ENCODE data around the gene COL4A4. TPM values are rescaled to one million over a fixed set of nuclear protein-coding genes. Genes with fewer than 3 reads are reported as not detected.

Gene COL4A4
- total and polyA plus RNA-seq, 2 experiments from 2014 or later = 1.3 to 3.1 TPM

DNA sequence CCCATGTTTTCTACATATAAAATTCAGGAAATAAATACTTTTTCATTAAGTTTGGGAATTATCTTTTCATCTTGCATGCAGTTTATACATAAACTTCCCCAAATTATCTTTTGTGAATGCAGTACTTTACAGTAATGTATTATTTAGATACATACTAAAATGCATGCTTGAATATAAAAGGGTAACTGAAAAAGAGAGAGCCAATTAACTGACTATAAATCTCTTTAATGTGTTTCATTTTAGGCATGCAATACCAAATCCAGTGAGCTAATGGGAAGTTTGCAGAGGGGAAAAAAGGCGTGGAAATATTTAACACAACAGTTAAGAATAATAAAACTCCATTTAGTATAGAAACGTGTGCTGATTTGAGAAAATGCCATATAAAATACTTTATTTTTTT is 39.2 kb downstream of the COL4A4 start (continued):
- TF ChIP-seq, protein P1, sequence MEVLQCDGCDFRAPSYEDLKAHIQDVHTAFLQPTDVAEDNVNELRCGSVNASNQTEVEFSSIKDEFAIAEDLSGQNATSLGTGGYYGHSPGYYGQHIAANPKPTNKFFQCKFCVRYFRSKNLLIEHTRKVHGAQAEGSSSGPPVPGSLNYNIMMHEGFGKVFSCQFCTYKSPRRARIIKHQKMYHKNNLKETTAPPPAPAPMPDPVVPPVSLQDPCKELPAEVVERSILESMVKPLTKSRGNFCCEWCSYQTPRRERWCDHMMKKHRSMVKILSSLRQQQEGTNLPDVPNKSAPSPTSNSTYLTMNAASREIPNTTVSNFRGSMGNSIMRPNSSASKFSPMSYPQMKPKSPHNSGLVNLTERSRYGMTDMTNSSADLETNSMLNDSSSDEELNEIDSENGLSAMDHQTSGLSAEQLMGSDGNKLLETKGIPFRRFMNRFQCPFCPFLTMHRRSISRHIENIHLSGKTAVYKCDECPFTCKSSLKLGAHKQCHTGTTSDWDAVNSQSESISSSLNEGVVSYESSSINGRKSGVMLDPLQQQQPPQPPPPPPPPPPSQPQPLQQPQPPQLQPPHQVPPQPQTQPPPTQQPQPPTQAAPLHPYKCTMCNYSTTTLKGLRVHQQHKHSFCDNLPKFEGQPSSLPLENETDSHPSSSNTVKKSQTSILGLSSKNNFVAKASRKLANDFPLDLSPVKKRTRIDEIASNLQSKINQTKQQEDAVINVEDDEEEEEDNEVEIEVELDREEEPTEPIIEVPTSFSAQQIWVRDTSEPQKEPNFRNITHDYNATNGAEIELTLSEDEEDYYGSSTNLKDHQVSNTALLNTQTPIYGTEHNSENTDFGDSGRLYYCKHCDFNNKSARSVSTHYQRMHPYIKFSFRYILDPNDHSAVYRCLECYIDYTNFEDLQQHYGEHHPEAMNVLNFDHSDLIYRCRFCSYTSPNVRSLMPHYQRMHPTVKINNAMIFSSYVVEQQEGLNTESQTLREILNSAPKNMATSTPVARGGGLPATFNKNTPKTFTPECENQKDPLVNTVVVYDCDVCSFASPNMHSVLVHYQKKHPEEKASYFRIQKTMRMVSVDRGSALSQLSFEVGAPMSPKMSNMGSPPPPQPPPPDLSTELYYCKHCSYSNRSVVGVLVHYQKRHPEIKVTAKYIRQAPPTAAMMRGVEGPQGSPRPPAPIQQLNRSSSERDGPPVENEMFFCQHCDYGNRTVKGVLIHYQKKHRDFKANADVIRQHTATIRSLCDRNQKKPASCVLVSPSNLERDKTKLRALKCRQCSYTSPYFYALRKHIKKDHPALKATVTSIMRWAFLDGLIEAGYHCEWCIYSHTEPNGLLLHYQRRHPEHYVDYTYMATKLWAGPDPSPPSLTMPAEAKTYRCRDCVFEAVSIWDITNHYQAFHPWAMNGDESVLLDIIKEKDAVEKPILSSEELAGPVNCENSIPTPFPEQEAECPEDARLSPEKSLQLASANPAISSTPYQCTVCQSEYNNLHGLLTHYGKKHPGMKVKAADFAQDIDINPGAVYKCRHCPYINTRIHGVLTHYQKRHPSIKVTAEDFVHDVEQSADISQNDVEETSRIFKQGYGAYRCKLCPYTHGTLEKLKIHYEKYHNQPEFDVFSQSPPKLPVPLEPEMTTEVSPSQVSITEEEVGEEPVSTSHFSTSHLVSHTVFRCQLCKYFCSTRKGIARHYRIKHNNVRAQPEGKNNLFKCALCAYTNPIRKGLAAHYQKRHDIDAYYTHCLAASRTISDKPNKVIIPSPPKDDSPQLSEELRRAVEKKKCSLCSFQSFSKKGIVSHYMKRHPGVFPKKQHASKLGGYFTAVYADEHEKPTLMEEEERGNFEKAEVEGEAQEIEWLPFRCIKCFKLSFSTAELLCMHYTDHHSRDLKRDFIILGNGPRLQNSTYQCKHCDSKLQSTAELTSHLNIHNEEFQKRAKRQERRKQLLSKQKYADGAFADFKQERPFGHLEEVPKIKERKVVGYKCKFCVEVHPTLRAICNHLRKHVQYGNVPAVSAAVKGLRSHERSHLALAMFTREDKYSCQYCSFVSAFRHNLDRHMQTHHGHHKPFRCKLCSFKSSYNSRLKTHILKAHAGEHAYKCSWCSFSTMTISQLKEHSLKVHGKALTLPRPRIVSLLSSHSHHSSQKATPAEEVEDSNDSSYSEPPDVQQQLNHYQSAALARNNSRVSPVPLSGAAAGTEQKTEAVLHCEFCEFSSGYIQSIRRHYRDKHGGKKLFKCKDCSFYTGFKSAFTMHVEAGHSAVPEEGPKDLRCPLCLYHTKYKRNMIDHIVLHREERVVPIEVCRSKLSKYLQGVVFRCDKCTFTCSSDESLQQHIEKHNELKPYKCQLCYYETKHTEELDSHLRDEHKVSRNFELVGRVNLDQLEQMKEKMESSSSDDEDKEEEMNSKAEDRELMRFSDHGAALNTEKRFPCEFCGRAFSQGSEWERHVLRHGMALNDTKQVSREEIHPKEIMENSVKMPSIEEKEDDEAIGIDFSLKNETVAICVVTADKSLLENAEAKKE (CRISPR knock-in tag; IDR thresholded peaks at IDR 0.05) = no peak
- TF ChIP-seq, protein P2, sequence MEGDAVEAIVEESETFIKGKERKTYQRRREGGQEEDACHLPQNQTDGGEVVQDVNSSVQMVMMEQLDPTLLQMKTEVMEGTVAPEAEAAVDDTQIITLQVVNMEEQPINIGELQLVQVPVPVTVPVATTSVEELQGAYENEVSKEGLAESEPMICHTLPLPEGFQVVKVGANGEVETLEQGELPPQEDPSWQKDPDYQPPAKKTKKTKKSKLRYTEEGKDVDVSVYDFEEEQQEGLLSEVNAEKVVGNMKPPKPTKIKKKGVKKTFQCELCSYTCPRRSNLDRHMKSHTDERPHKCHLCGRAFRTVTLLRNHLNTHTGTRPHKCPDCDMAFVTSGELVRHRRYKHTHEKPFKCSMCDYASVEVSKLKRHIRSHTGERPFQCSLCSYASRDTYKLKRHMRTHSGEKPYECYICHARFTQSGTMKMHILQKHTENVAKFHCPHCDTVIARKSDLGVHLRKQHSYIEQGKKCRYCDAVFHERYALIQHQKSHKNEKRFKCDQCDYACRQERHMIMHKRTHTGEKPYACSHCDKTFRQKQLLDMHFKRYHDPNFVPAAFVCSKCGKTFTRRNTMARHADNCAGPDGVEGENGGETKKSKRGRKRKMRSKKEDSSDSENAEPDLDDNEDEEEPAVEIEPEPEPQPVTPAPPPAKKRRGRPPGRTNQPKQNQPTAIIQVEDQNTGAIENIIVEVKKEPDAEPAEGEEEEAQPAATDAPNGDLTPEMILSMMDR (conservative IDR thresholded peaks at IDR 0.05; ENCODE audit: low read depth in 2 of 2) = no peak
- no peak for TF ChIP-seq NANOG (IDR thresholded peaks at IDR 0.05; ENCODE audit: borderline replicate concordance)
- no peak for TF ChIP-seq ZNF331 (CRISPR knock-in tag; IDR thresholded peaks at IDR 0.05; ENCODE audit: low read depth)
- TF ChIP-seq, protein P3, sequence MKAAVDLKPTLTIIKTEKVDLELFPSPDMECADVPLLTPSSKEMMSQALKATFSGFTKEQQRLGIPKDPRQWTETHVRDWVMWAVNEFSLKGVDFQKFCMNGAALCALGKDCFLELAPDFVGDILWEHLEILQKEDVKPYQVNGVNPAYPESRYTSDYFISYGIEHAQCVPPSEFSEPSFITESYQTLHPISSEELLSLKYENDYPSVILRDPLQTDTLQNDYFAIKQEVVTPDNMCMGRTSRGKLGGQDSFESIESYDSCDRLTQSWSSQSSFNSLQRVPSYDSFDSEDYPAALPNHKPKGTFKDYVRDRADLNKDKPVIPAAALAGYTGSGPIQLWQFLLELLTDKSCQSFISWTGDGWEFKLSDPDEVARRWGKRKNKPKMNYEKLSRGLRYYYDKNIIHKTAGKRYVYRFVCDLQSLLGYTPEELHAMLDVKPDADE (IDR thresholded peaks at IDR 0.05) = no peak
- TF ChIP-seq EZH2phosphoT487 (IDR thresholded peaks at IDR 0.05; ENCODE audit: unreplicated experiment) = no peak

DNA sequence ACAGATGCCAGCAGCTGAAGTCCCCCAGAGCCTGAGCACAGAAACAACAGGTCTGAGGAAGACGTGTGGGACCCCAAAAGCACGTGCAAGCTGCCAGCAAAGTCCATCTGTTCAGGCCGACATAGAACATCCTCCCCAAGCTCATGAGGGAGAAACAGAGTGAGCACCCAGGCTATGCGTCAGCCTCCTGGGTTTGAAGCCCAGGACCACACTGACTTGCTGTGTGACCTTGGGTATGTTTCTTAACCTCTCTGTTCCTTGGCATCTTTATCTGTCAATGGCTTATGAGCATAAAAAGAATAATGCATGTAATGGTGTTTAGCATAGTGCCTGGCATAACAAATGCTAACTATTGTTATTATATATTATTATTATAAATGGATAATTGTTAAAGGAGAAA is 40.3 kb downstream of the COL4A4 start:
- Mint-ChIP-seq H3K36me3 (ENCODE audit: low read depth) (no peaks in the 10 kb centered on the region), H3K4me3 (no peak overlapping the region), H3K27me3 (ENCODE audit: insufficient read depth, low read depth, poor library complexity) (peaks cover 5% of the 10 kb centered on the region), H3K9me3 (no peaks in the 10 kb centered on the region), H3K27ac (no peak overlapping the region), H3K4me1 (no peaks in the 10 kb centered on the region)
- Histone ChIP-seq H3K79me2 (replicated peaks; ENCODE audit: insufficient read depth) (no peaks in the 10 kb centered on the region), H3K4me3 (no peak overlapping the region), H3K4me2 (no peak overlapping the region), H3K9me2 (ENCODE audit: insufficient read depth) (no peaks in the 10 kb centered on the region), H3K4me1 (ENCODE audit: insufficient read depth) (no peaks in the 10 kb centered on the region), H3K27ac (ENCODE audit: low read depth) (no peak overlapping the region), H3K27me3 (ENCODE audit: insufficient read depth) (no peaks in the 10 kb centered on the region), H4K20me1 (replicated peaks; ENCODE audit: insufficient read depth) (no peaks in the 10 kb centered on the region), H2AFZ (no peak overlapping the region), H3F3A (replicated peaks; ENCODE audit: low read depth) (no peaks in the 10 kb centered on the region), H3K36me3 (ENCODE audit: insufficient read depth) (no peaks in the 10 kb centered on the region)
- ATAC-seq (no peak), DNase-seq (ENCODE audit: low spot score) (no peak)
- TF ChIP-seq CREB1 (CRISPR knock-in tag; IDR thresholded peaks at IDR 0.05; ENCODE audit: low read depth) (no peak), STAT1 (IDR thresholded peaks at IDR 0.05; ENCODE audit: unreplicated experiment) (no peak), NANOG (IDR thresholded peaks at IDR 0.05; ENCODE audit: borderline replicate concordance) (no peak), POLR2AphosphoS5 (IDR thresholded peaks at IDR 0.05; ENCODE audit: low read depth) (no peak), EZH2phosphoT487 (IDR thresholded peaks at IDR 0.05; ENCODE audit: unreplicated experiment) (no peak)
- TF ChIP-seq, protein P3 (IDR thresholded peaks at IDR 0.05) = no peak
- TF ChIP-seq, protein P4, sequence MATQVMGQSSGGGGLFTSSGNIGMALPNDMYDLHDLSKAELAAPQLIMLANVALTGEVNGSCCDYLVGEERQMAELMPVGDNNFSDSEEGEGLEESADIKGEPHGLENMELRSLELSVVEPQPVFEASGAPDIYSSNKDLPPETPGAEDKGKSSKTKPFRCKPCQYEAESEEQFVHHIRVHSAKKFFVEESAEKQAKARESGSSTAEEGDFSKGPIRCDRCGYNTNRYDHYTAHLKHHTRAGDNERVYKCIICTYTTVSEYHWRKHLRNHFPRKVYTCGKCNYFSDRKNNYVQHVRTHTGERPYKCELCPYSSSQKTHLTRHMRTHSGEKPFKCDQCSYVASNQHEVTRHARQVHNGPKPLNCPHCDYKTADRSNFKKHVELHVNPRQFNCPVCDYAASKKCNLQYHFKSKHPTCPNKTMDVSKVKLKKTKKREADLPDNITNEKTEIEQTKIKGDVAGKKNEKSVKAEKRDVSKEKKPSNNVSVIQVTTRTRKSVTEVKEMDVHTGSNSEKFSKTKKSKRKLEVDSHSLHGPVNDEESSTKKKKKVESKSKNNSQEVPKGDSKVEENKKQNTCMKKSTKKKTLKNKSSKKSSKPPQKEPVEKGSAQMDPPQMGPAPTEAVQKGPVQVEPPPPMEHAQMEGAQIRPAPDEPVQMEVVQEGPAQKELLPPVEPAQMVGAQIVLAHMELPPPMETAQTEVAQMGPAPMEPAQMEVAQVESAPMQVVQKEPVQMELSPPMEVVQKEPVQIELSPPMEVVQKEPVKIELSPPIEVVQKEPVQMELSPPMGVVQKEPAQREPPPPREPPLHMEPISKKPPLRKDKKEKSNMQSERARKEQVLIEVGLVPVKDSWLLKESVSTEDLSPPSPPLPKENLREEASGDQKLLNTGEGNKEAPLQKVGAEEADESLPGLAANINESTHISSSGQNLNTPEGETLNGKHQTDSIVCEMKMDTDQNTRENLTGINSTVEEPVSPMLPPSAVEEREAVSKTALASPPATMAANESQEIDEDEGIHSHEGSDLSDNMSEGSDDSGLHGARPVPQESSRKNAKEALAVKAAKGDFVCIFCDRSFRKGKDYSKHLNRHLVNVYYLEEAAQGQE (IDR thresholded peaks at IDR 0.05; ENCODE audit: unreplicated experiment) = no peak
